ENCODE results near the gene DIAPH3.

DIAPH3 gene

GRCh38 chr13:59658027-59658737, 505.5 kb downstream of the DIAPH3 start:
- TF ChIP-seq, protein P1, sequence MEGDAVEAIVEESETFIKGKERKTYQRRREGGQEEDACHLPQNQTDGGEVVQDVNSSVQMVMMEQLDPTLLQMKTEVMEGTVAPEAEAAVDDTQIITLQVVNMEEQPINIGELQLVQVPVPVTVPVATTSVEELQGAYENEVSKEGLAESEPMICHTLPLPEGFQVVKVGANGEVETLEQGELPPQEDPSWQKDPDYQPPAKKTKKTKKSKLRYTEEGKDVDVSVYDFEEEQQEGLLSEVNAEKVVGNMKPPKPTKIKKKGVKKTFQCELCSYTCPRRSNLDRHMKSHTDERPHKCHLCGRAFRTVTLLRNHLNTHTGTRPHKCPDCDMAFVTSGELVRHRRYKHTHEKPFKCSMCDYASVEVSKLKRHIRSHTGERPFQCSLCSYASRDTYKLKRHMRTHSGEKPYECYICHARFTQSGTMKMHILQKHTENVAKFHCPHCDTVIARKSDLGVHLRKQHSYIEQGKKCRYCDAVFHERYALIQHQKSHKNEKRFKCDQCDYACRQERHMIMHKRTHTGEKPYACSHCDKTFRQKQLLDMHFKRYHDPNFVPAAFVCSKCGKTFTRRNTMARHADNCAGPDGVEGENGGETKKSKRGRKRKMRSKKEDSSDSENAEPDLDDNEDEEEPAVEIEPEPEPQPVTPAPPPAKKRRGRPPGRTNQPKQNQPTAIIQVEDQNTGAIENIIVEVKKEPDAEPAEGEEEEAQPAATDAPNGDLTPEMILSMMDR (conservative IDR thresholded peaks at IDR 0.05; ENCODE audit: low read length) = no peak
- TF ChIP-seq EZH2phosphoT487 (IDR thresholded peaks at IDR 0.05; ENCODE audit: borderline replicate concordance) = no peak
- Histone ChIP-seq H3F3A (ENCODE audit: low read depth) (no peaks in the 10 kb centered on the region), H3K36me3 (ENCODE audit: insufficient read depth, low read length) (no peaks in the 10 kb centered on the region), H3K9ac (ENCODE audit: low read depth, low read length, poor library complexity, severe bottlenecking) (no peak overlapping the region), H3K79me2 (ENCODE audit: insufficient read depth, low read length) (no peaks in the 10 kb centered on the region), H2AFZ (ENCODE audit: low read length) (no peak overlapping the region), H3K4me2 (ENCODE audit: low read depth, low read length, poor library complexity, severe bottlenecking) (no peak overlapping the region), H4K20me1 (ENCODE audit: insufficient read depth, low read length, poor library complexity, severe bottlenecking) (no peaks in the 10 kb centered on the region), H3K9me3 (ENCODE audit: insufficient read depth, low read depth, low read length) (no peaks in the 10 kb centered on the region), H3K4me3 (ENCODE audit: low read length, poor library complexity, severe bottlenecking) (no peak overlapping the region), H3K4me1 (ENCODE audit: insufficient read depth, low read length, poor library complexity, severe bottlenecking) (peaks cover 2% of the 10 kb centered on the region), H3K9me2 (replicated peaks; ENCODE audit: low read depth, low read length) (no peaks in the 10 kb centered on the region), H3K27me3 (ENCODE audit: insufficient read depth, low read length, poor library complexity, severe bottlenecking) (no peaks in the 10 kb centered on the region)

DNA sequence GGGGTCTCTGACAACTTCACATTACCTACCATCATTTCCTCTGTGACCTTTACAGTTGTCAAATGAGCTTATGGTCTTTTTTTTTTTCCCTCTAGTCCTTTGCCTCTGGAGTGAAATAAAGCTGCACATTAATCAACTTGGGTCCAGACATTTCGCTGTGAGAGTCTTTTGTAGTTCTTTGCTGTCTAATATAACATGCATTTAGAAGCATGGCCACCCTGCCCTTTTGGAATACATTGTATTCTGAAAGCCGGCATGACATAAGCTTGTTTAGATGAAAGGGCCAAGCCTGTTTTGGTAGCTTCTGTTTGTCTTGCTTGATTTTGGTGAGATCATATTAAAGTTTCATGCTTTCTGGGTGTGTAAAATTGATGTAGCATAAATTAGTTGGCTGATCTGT, 509.8 kb downstream of the DIAPH3 start:
- H4K20me1 ChIP-seq (ENCODE audit: insufficient read depth, low read length, poor library complexity, severe bottlenecking) = no peaks in the 10 kb centered on the region
- H3K79me2 ChIP-seq (ENCODE audit: insufficient read depth, low read length) = no peaks in the 10 kb centered on the region
- no peak overlapping the region for H3K4me3 ChIP-seq (ENCODE audit: low read length, poor library complexity, severe bottlenecking)
- no peak overlapping the region for H2AFZ ChIP-seq (ENCODE audit: low read length)
- H3K27me3 ChIP-seq (ENCODE audit: insufficient read depth, low read length, poor library complexity, severe bottlenecking) = no peaks in the 10 kb centered on the region
- no peak overlapping the region for H3K9ac ChIP-seq (ENCODE audit: low read depth, low read length, poor library complexity, severe bottlenecking)
- no peaks in the 10 kb centered on the region for H3K4me1 ChIP-seq (ENCODE audit: insufficient read depth, low read length, poor library complexity, severe bottlenecking)
- no peaks in the 10 kb centered on the region for H3K36me3 ChIP-seq (ENCODE audit: insufficient read depth, low read length)
- no peaks in the 10 kb centered on the region for H3K9me2 ChIP-seq (replicated peaks; ENCODE audit: low read depth, low read length)
- H3F3A ChIP-seq (ENCODE audit: low read depth) = no peaks in the 10 kb centered on the region
- H3K9me3 ChIP-seq (ENCODE audit: insufficient read depth, low read depth, low read length) = no peaks in the 10 kb centered on the region
- TF ChIP-seq, protein P1 (conservative IDR thresholded peaks at IDR 0.05; ENCODE audit: low read length) = no peak
- no peak for TF ChIP-seq EZH2phosphoT487 (IDR thresholded peaks at IDR 0.05; ENCODE audit: borderline replicate concordance)
- no peak overlapping the region for H3K4me2 ChIP-seq (ENCODE audit: low read depth, low read length, poor library complexity, severe bottlenecking)

DNA sequence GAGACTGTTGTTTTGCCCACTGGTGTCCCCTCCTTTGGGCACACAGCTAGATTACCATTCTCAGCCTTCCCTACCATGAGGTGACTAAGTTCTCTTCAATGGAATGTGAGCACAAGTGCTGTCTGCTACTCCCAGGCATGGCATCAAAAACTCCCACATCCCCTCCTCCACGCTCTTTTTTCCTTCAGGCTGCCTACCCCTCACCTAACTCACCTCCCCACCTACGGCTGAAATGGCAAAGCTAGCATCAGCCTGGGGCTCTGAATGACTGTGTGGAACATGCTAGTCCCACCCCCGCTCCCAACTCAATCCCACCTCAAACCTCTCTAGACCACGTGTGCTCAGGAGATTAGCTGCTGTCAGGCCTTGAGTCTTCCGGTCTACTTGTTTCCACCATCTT, 512.2 kb downstream of the DIAPH3 start:
- Histone ChIP-seq H3F3A (ENCODE audit: low read depth) (no peaks in the 10 kb centered on the region), H3K4me3 (ENCODE audit: low read length, poor library complexity, severe bottlenecking) (no peak overlapping the region), H3K9ac (ENCODE audit: low read depth, low read length, poor library complexity, severe bottlenecking) (no peak overlapping the region), H3K36me3 (ENCODE audit: insufficient read depth, low read length) (no peaks in the 10 kb centered on the region), H2AFZ (ENCODE audit: low read length) (no peak overlapping the region), H3K9me3 (ENCODE audit: insufficient read depth, low read depth, low read length) (no peaks in the 10 kb centered on the region), H3K9me2 (replicated peaks; ENCODE audit: low read depth, low read length) (no peaks in the 10 kb centered on the region), H3K27me3 (ENCODE audit: insufficient read depth, low read length, poor library complexity, severe bottlenecking) (no peaks in the 10 kb centered on the region), H3K79me2 (ENCODE audit: insufficient read depth, low read length) (no peaks in the 10 kb centered on the region), H3K4me2 (ENCODE audit: low read depth, low read length, poor library complexity, severe bottlenecking) (no peak overlapping the region), H4K20me1 (ENCODE audit: insufficient read depth, low read length, poor library complexity, severe bottlenecking) (no peaks in the 10 kb centered on the region), H3K4me1 (ENCODE audit: insufficient read depth, low read length, poor library complexity, severe bottlenecking) (no peaks in the 10 kb centered on the region)
- no peak for TF ChIP-seq EZH2phosphoT487 (IDR thresholded peaks at IDR 0.05; ENCODE audit: borderline replicate concordance)
- TF ChIP-seq, protein P1 (conservative IDR thresholded peaks at IDR 0.05; ENCODE audit: low read length) = no peak
